ENCODE data around the gene TRIM63. TPM values are rescaled to one million over a fixed set of nuclear protein-coding genes. Genes with fewer than 3 reads are reported as not detected.

TRIM63 gene
- polyA plus RNA-seq, 1 experiment, result not detected

DNA sequence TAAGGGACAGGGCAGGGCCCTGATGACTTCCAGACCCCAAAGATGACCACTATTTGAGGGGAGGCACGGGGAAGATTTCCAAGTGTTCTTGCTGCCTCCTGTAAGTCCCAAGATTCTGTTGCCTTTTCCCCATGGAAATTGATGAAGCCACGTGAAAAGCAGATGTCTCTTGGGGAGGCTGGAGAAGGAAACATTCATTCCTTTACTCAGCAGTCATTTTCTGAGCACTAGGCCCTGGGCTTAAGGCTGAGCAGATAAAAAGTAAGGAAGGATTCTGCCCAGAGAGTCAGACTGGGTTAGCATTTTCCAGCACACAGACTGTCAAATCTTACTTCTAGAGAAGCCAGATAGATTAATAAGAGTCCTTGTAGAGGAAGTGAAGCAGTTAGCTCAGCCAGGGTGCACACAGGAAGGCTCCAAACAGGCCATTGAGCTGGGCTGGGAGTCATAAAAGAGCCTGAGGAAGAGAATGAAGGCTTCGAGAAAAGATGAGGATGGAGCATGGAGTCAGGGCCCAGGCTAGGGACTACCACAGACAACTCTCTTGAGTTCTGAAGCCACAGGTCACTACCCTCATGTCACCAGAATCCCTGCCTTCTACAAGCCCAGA is 35.7 kb downstream of the TRIM63 start:
- no peak for TF ChIP-seq CTCF (IDR thresholded peaks at IDR 0.05; ENCODE audit: low read depth, low read length)
- Histone ChIP-seq H3K9me3 (ENCODE audit: control insufficient read depth, insufficient read depth, low read length) (peaks cover 3% of the 10 kb centered on the region; the same call in 1 of the 2 replicates), H3K27me3 (ENCODE audit: control insufficient read depth, insufficient read depth, low read length) (peaks cover 6% of the 10 kb centered on the region), H3K27ac (ENCODE audit: low read depth, low read length) (no peak overlapping the region), H3K4me3 (ENCODE audit: low read depth, low read length) (no peak overlapping the region)
- ChIA-PET POLR2A (no interaction called here), CTCF (no interaction called here)
- no peak for DNase-seq (ENCODE audit: low read depth, low spot score)

DNA sequence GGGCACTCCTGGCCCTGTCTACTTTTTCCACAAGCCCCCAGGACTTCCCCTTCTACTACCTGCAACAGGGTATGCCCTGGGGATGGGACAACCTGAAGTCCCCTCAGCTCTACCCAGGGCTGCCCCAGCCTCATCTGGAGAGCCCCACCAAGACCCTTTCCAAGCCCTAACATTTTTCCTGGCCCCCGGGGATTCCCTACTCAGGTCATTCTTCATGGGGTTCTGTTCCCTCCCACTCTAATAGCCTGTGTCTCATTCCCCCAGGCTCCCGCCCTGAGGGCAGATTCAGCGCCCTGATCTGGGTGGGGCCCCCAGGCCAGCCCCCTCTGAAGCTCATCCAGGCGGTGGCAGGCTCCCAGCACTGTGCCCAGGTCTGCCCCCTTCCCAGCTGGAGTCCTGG is 36.2 kb downstream of the TRIM63 start:
- Histone ChIP-seq H3K27me3 (ENCODE audit: control insufficient read depth, insufficient read depth, low read length) (peaks cover 6% of the 10 kb centered on the region), H3K27ac (ENCODE audit: low read depth, low read length) (no peak overlapping the region), H3K9me3 (ENCODE audit: control insufficient read depth, insufficient read depth, low read length) (peaks cover 3% of the 10 kb centered on the region; the same call in 1 of the 2 replicates), H3K4me3 (ENCODE audit: low read depth, low read length) (no peak overlapping the region)
- POLR2A ChIA-PET, result no interaction called here
- CTCF ChIA-PET, result no interaction called here
- no peak for DNase-seq (ENCODE audit: low read depth, low spot score)
- no peak for TF ChIP-seq CTCF (IDR thresholded peaks at IDR 0.05; ENCODE audit: low read depth, low read length)

- ChIA-PET POLR2A (no interaction called here), CTCF (interaction anchor here (1.1 to 1.3 kb wide), 3 partner anchors 12 to 387 kb away, joined by 3 to 4 read pairs (median 3); partner anchors contain the start of gene ZNF593)
- no peak overlapping the region for H3K4me3 ChIP-seq (ENCODE audit: low read depth, low read length)
- TF ChIP-seq CTCF (IDR thresholded peaks at IDR 0.05; ENCODE audit: low read depth, low read length), result no peak
- peaks cover under 1% of the 10 kb centered on the region; the same call in 1 of the 2 replicates for H3K9me3 ChIP-seq (ENCODE audit: control insufficient read depth, insufficient read depth, low read length)
- peaks cover 6% of the 10 kb centered on the region for H3K27me3 ChIP-seq (ENCODE audit: control insufficient read depth, insufficient read depth, low read length)
- no peak overlapping the region for H3K27ac ChIP-seq (ENCODE audit: low read depth, low read length)
- DNase-seq (ENCODE audit: low read depth, low spot score), result no peak
These were observed 37.5 kb downstream of the TRIM63 start for GRCh38 chr1:26029864-26030481.

GRCh38 chr1:26029054-26029863 is 38.2 kb downstream of the TRIM63 start:
- H3K27me3 ChIP-seq (ENCODE audit: control insufficient read depth, insufficient read depth, low read length), result peaks cover 5% of the 10 kb centered on the region
- H3K9me3 ChIP-seq (ENCODE audit: control insufficient read depth, insufficient read depth, low read length), result no peaks in the 10 kb centered on the region
- no peak overlapping the region for H3K27ac ChIP-seq (ENCODE audit: low read depth, low read length)
- H3K4me3 ChIP-seq (ENCODE audit: low read depth, low read length), result no peak overlapping the region
- DNase-seq (ENCODE audit: low read depth, low spot score), result no peak
- TF ChIP-seq CTCF (IDR thresholded peaks at IDR 0.05; ENCODE audit: low read depth, low read length), result no peak
- ChIA-PET POLR2A (no interaction called here), CTCF (interaction anchor here (1.1 to 1.3 kb wide), 3 partner anchors 11 to 388 kb away, joined by 3 to 4 read pairs (median 3); partner anchors contain the start of gene ZNF593)
